Neuronal stem cell (in vitro differentiated cells): ENCODE data around the gene CDK12.

Experiments
- DNase-seq: peaks from one replicate; pipeline ENCODE4 v3.0.0-alpha.2; 2013; ENCODE audit warnings: low spot score
- H2AFZ ChIP-seq: one replicate; pipeline ENCODE4 v1.6.1; 2013; ENCODE audit warnings: mild to moderate bottlenecking, low read length, inconsistent platforms
- H2AK5ac ChIP-seq: 2 replicates; pipeline ENCODE4 v1.6.1; 2013; ENCODE audit warnings: low read depth, mild to moderate bottlenecking, inconsistent platforms, low read length, moderate library complexity, mixed read lengths
- H2BK120ac ChIP-seq: 2 replicates; pipeline ENCODE4 v1.6.1; 2013; ENCODE audit warnings: low read depth, mild to moderate bottlenecking, inconsistent platforms, low read length, moderate library complexity, mixed read lengths
- H2BK12ac ChIP-seq: one replicate; pipeline ENCODE4 v1.6.1; 2013; ENCODE audit warnings: low read length, inconsistent platforms
- H2BK15ac ChIP-seq: 2 replicates; pipeline ENCODE4 v1.6.1; 2013; ENCODE audit warnings: mild to moderate bottlenecking, low read length, inconsistent platforms, mixed read lengths
- H2BK5ac ChIP-seq: one replicate; pipeline ENCODE4 v1.6.1; 2013; ENCODE audit warnings: inconsistent platforms, mild to moderate bottlenecking, low read length, moderate library complexity
- H3K14ac ChIP-seq: one replicate; pipeline ENCODE4 v1.6.1; 2013; ENCODE audit warnings: low read length, inconsistent platforms
- H3K18ac ChIP-seq: 2 replicates; pipeline ENCODE4 v1.6.1; 2013; ENCODE audit warnings: low read length, inconsistent platforms
- H3K23ac ChIP-seq: 2 replicates; pipeline ENCODE4 v1.6.1; 2013; ENCODE audit warnings: low read depth, mild to moderate bottlenecking, mixed read lengths, low read length, inconsistent platforms; ENCODE audit not compliant: poor library complexity
- H3K27ac ChIP-seq: replicated peaks from 3 replicates; pipeline ENCODE4 v1.5.1; 2013; ENCODE audit warnings: low read length, inconsistent platforms
- H3K27me3 ChIP-seq, 3 experiments: 2 replicates each; pipeline ENCODE4 v1.6.1; 2013; ENCODE audit warnings: low read length in 3 of 3, mild to moderate bottlenecking in 2 of 3, inconsistent platforms in 1 of 3, low read depth in 1 of 3, mixed read lengths in 1 of 3, moderate library complexity in 1 of 3; ENCODE audit not compliant: control insufficient read depth in 3 of 3, insufficient read depth in 3 of 3
- H3K36me3 ChIP-seq, 2 donors: replicated peaks in 1 of 2; 2 replicates each; pipeline ENCODE4 v1.6.1; 2013; ENCODE audit warnings: low read length in 2 of 2; ENCODE audit not compliant: control insufficient read depth in 2 of 2, insufficient read depth in 2 of 2
- H3K4ac ChIP-seq: 2 replicates; pipeline ENCODE4 v1.6.1; 2013; ENCODE audit warnings: inconsistent platforms, mild to moderate bottlenecking, low read length, moderate library complexity
- H3K4me1 ChIP-seq, 2 donors: 1 replicate in 1 of 2; 2 replicates in 1 of 2; pipeline ENCODE4 v1.6.1; 2013; ENCODE audit warnings: low read length in 2 of 2, low read depth in 1 of 2; ENCODE audit not compliant: control insufficient read depth in 2 of 2, insufficient read depth in 1 of 2
- H3K4me2 ChIP-seq: one replicate; pipeline ENCODE4 v1.6.1; 2013; ENCODE audit warnings: mild to moderate bottlenecking, low read length, inconsistent platforms; ENCODE audit not compliant: insufficient read depth, poor library complexity, severe bottlenecking
- H3K4me3 ChIP-seq, 2 donors: 2 replicates each; pipeline ENCODE4 v1.5.1; 2013; ENCODE audit warnings: low read length in 2 of 2, mild to moderate bottlenecking in 2 of 2, inconsistent platforms in 1 of 2, moderate library complexity in 1 of 2
- H3K79me1 ChIP-seq: one replicate; pipeline ENCODE4 v1.6.1; 2013; ENCODE audit warnings: low read depth, mild to moderate bottlenecking, inconsistent platforms, low read length, moderate library complexity
- H3K9ac ChIP-seq: one replicate; pipeline ENCODE4 v1.6.1; 2013; ENCODE audit warnings: mild to moderate bottlenecking, low read depth, low read length, inconsistent platforms; ENCODE audit not compliant: poor library complexity
- H3K9me3 ChIP-seq, 2 donors: replicated peaks in 1 of 2; 2 replicates each; pipeline versions ENCODE3 to v1.6.1; 2013; ENCODE audit warnings: low read length in 2 of 2, mild to moderate bottlenecking in 2 of 2, inconsistent platforms in 1 of 2, low read depth in 1 of 2, mixed read lengths in 1 of 2, moderate library complexity in 1 of 2; ENCODE audit not compliant: control insufficient read depth in 2 of 2, insufficient read depth in 1 of 2
- H4K8ac ChIP-seq: one replicate; pipeline ENCODE4 v1.6.1; 2013; ENCODE audit warnings: low read depth, mild to moderate bottlenecking, inconsistent platforms, low read length, moderate library complexity
- H4K91ac ChIP-seq: one replicate; pipeline ENCODE4 v1.6.1; 2013; ENCODE audit warnings: low read length, low read depth, mild to moderate bottlenecking, inconsistent platforms; ENCODE audit not compliant: poor library complexity
- WGBS, 2 donors: extraction: QIAGEN DNeasy Blood & Tissue Kit; methylation state at CpG; one replicate each; pipeline ENCODE4 v1.1.7; 2013; ENCODE audit warnings: missing lambda C conversion rate in 2 of 2, mixed read lengths in 1 of 2; ENCODE audit not compliant: insufficient read length in 2 of 2, insufficient replicate concordance in 1 of 2; ENCODE audit errors: extremely low coverage in 2 of 2; 5-methylcytosine and 5-hydroxymethylcytosine counted together

The CDK12 gene

DNA sequence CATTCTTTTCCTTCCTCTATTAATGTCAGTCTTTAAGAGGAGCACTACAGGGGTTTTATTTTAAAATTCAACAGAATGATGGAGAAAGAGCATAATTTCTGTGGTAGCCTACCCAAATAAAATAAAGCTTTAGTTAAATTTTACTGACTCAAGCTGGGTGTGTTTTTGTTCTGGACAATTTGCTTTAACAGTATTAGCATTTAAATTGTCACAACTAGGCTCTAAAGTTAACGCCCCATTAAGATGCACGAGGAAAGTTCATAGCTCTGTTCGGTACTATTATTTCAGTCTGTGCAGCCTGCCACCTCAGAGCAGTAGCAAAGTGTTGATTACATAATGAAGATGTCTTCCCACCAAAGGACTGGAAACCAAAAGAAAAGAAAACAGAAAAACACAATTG, 52.0 kb downstream of the CDK12 start:
- Histone ChIP-seq H4K91ac (no peak overlapping the region), H3K4me2 (no peak overlapping the region)
- WGBS, 2 donors = no CpG with 5 or more reads among the region's 3 CpGs

DNA sequence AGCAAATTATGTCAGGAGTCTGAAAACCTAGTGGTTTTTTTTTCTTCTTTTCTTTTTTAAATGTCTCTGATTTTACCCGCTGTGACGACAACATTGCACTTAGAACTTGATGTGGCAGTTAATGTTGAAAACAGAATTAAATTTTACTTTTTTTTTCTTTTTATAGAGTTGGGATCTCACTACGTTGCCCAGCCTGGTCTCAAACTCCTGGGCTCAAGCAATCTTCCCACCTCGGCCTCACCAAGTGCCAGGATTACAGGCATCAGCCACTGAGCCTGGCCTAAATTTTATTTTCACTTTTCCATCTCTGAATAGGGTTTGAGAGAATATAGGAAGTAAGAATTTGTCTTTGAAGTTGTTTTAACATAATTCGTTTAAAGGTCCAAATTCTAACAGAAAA, 52.6 kb downstream of the CDK12 start:
- Histone ChIP-seq H2AK5ac (no peak overlapping the region), H3K18ac (no peak overlapping the region), H2BK120ac (no peak overlapping the region), H2BK15ac (no peak overlapping the region), H3K27ac (no peak overlapping the region), H2BK5ac (no peak overlapping the region), H3K23ac (no peak overlapping the region), H3K79me1 (no peaks in the 10 kb centered on the region), H3K14ac (no peak overlapping the region), H2AFZ (no peak overlapping the region), H3K36me3 (peaks cover 23 to 95% of the 10 kb centered on the region in 2 donors), H3K27me3 (no peaks in the 10 kb centered on the region), H4K91ac (no peak overlapping the region), H3K4ac (no peak overlapping the region), H4K8ac (no peak overlapping the region), H3K4me2 (no peak overlapping the region), H3K4me3 (no peak overlapping the region), H3K9ac (no peak overlapping the region), H3K4me1 (no peaks in the 10 kb centered on the region), H3K9me3 (no peaks in the 10 kb centered on the region), H2BK12ac (no peak overlapping the region)
- no peak for DNase-seq
- WGBS, 2 donors = no CpG with 5 or more reads among the region's 5 CpGs

More for the DNA sequence above, 52.0 kb downstream of the CDK12 start:
- H3K14ac ChIP-seq = no peak overlapping the region
- no peak overlapping the region for H2AK5ac ChIP-seq
- H2AFZ ChIP-seq = no peak overlapping the region
- no peak overlapping the region for H2BK120ac ChIP-seq
- H2BK5ac ChIP-seq = no peak overlapping the region
- no peaks in the 10 kb centered on the region for H3K79me1 ChIP-seq
- H3K18ac ChIP-seq = no peak overlapping the region
- H4K8ac ChIP-seq = no peak overlapping the region
- H2BK12ac ChIP-seq = no peak overlapping the region
- no peaks in the 10 kb centered on the region for H3K27me3 ChIP-seq
- H3K23ac ChIP-seq = no peak overlapping the region
- H3K36me3 ChIP-seq = peaks cover 27 to 95% of the 10 kb centered on the region in 2 donors
- H3K4ac ChIP-seq = no peak overlapping the region
- no peak overlapping the region for H3K4me3 ChIP-seq
- H3K27ac ChIP-seq = no peak overlapping the region
- H3K9me3 ChIP-seq = no peaks in the 10 kb centered on the region
- no peaks in the 10 kb centered on the region for H3K4me1 ChIP-seq
- DNase-seq = no peak
- no peak overlapping the region for H3K9ac ChIP-seq
- no peak overlapping the region for H2BK15ac ChIP-seq

DNA sequence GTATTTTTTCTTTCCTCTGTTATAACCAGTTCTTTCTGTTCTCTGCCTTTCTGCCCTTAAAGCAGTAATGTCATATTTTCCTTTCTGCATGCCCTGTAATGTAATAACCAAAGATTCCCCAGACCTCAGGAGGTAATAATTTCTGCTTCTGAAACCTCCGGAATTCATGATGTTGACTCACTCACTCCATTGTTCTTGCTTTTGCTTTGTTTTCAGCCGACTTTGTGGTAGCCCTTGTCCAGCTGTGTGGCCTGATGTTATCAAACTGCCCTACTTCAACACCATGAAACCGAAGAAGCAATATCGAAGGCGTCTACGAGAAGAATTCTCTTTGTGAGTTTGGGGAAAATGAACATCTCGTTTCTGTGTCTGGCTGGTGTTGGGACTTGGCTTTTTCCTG, 55.9 kb downstream of the CDK12 start:
- H3K36me3 ChIP-seq = peaks cover 28 to 98% of the 10 kb centered on the region in 2 donors
- no peak overlapping the region for H3K14ac ChIP-seq
- no peaks in the 10 kb centered on the region for H3K79me1 ChIP-seq
- H2BK5ac ChIP-seq = no peak overlapping the region
- H4K91ac ChIP-seq = no peak overlapping the region
- no peak overlapping the region for H3K9ac ChIP-seq
- H3K4me1 ChIP-seq = no peaks in the 10 kb centered on the region
- no peak overlapping the region for H2AK5ac ChIP-seq
- H2AFZ ChIP-seq = no peak overlapping the region
- H3K9me3 ChIP-seq = no peaks in the 10 kb centered on the region
- H3K4me3 ChIP-seq = no peak overlapping the region
- no peak overlapping the region for H4K8ac ChIP-seq
- WGBS, 2 donors = no CpG with 5 or more reads among the region's 7 CpGs
- DNase-seq = no peak
- H2BK120ac ChIP-seq = no peak overlapping the region
- H3K23ac ChIP-seq = no peak overlapping the region
- no peak overlapping the region for H3K27ac ChIP-seq
- no peak overlapping the region for H3K4ac ChIP-seq
- H2BK15ac ChIP-seq = no peak overlapping the region
- no peak overlapping the region for H3K18ac ChIP-seq
- no peaks in the 10 kb centered on the region for H3K27me3 ChIP-seq
- H2BK12ac ChIP-seq = no peak overlapping the region
- no peak overlapping the region for H3K4me2 ChIP-seq

DNA sequence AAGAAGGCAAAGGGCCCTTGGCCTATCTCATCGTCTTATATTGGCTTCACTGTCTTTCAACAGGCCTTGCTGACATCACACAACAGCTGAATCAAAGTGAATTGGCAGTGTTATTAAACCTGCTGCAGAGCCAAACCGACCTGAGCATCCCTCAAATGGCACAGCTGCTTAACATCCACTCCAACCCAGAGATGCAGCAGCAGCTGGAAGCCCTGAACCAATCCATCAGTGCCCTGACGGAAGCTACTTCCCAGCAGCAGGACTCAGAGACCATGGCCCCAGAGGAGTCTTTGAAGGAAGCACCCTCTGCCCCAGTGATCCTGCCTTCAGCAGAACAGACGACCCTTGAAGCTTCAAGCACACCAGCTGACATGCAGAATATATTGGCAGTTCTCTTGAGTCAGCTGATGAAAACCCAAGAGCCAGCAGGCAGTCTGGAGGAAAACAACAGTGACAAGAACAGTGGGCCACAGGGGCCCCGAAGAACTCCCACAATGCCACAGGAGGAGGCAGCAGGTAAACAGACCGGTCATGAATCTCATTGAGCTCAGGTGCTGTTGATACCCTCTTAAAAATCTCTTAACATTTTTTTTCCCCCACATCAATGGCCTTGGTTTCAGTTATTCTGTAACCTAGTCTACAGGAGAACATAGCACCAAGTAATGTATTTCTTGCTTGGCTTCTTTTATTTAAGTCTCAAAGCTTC, 64.7 kb downstream of the CDK12 start:
- no peak overlapping the region for H2BK15ac ChIP-seq
- no peak overlapping the region for H2AK5ac ChIP-seq
- H2BK120ac ChIP-seq = no peak overlapping the region
- H3K79me1 ChIP-seq = no peaks in the 10 kb centered on the region
- peaks cover 36 to 100% of the 10 kb centered on the region in 2 donors for H3K36me3 ChIP-seq
- WGBS, 2 donors = no CpG with 5 or more reads among the region's 6 CpGs
- H4K91ac ChIP-seq = no peak overlapping the region
- H3K4me1 ChIP-seq = no peaks in the 10 kb centered on the region
- peaks cover 0 to 3% of the 10 kb centered on the region in 2 donors for H3K9me3 ChIP-seq
- no peak overlapping the region for H3K4me2 ChIP-seq
- H3K18ac ChIP-seq = no peak overlapping the region
- no peak overlapping the region for H3K4me3 ChIP-seq
- H2AFZ ChIP-seq = no peak overlapping the region
- H2BK5ac ChIP-seq = no peak overlapping the region
- H3K27ac ChIP-seq = no peak overlapping the region
- H3K9ac ChIP-seq = no peak overlapping the region
- H3K27me3 ChIP-seq = no peaks in the 10 kb centered on the region
- H2BK12ac ChIP-seq = no peak overlapping the region
- H3K14ac ChIP-seq = no peak overlapping the region
- no peak overlapping the region for H4K8ac ChIP-seq
- H3K23ac ChIP-seq = no peak overlapping the region
- no peak overlapping the region for H3K4ac ChIP-seq
- no peak for DNase-seq
